ENCODE measurements around the gene S100PBP. TPM values are rescaled to one million over a fixed set of nuclear protein-coding genes. Genes with fewer than 3 reads are reported as not detected.

The S100PBP gene
- total RNA-seq, 1 donor, result 42.0 TPM

- Histone ChIP-seq H3K4me3 (ENCODE audit: insufficient read depth, low read length) (peak overlapping the region; percentile 92), H3K36me3 (ENCODE audit: insufficient read depth, low read length) (peaks cover 9% of the 10 kb centered on the region), H3K4me2 (ENCODE audit: insufficient read depth, low read length) (peak overlapping the region; percentile 92), H2AFZ (ENCODE audit: low read length) (peak overlapping the region; percentile 94), H3K27ac (ENCODE audit: low read depth, low read length) (peak overlapping the region; percentile 61), H3K9me3 (ENCODE audit: low read depth, low read length) (no peaks in the 10 kb centered on the region), H3K79me2 (ENCODE audit: insufficient read depth, low read length) (peaks cover 94% of the 10 kb centered on the region), H3K4me1 (ENCODE audit: insufficient read depth, low read length) (peaks cover 18% of the 10 kb centered on the region), H3K27me3 (ENCODE audit: insufficient read depth, low read length) (no peaks in the 10 kb centered on the region), H4K20me1 (ENCODE audit: insufficient read depth, low read length) (peaks cover 13% of the 10 kb centered on the region)
- TF ChIP-seq CTCF (IDR thresholded peaks at IDR 0.05; ENCODE audit: extremely low read depth, low read depth, low read length), result no peak
- DNase-seq (ENCODE audit: insufficient read length, low spot score, missing footprints), result peak; percentile 88
These were observed 648 bp downstream of the S100PBP start for GRCh38 chr1:32817815-32818786.

GRCh38 chr1:32818804-32819541, 1.5 kb downstream of the S100PBP start:
- H3K27me3 ChIP-seq (ENCODE audit: insufficient read depth, low read length), result no peaks in the 10 kb centered on the region
- H3K36me3 ChIP-seq (ENCODE audit: insufficient read depth, low read length), result peaks cover 9% of the 10 kb centered on the region
- peaks cover 17% of the 10 kb centered on the region for H3K4me1 ChIP-seq (ENCODE audit: insufficient read depth, low read length)
- H3K79me2 ChIP-seq (ENCODE audit: insufficient read depth, low read length), result peaks cover 90% of the 10 kb centered on the region
- H2AFZ ChIP-seq (ENCODE audit: low read length), result no peak overlapping the region
- no peaks in the 10 kb centered on the region for H3K9me3 ChIP-seq (ENCODE audit: low read depth, low read length)
- H3K27ac ChIP-seq (ENCODE audit: low read depth, low read length), result peak overlapping the region; percentile 61
- DNase-seq (ENCODE audit: insufficient read length, low spot score, missing footprints), result no peak
- peaks cover 10% of the 10 kb centered on the region for H4K20me1 ChIP-seq (ENCODE audit: insufficient read depth, low read length)
- TF ChIP-seq CTCF (IDR thresholded peaks at IDR 0.05; ENCODE audit: extremely low read depth, low read depth, low read length), result no peak
- peak overlapping the region; percentile 92 for H3K4me3 ChIP-seq (ENCODE audit: insufficient read depth, low read length)
- H3K4me2 ChIP-seq (ENCODE audit: insufficient read depth, low read length), result peak overlapping the region; percentile 92

- TF ChIP-seq CTCF (IDR thresholded peaks at IDR 0.05; ENCODE audit: extremely low read depth, low read depth, low read length), result no peak
- Histone ChIP-seq H3K4me1 (ENCODE audit: insufficient read depth, low read length) (no peaks in the 10 kb centered on the region), H3K9me3 (ENCODE audit: low read depth, low read length) (no peaks in the 10 kb centered on the region), H3K4me3 (ENCODE audit: insufficient read depth, low read length) (no peak overlapping the region), H3K79me2 (ENCODE audit: insufficient read depth, low read length) (peaks cover 37% of the 10 kb centered on the region), H3K27ac (ENCODE audit: low read depth, low read length) (no peak overlapping the region), H4K20me1 (ENCODE audit: insufficient read depth, low read length) (peaks cover 3% of the 10 kb centered on the region), H2AFZ (ENCODE audit: low read length) (no peak overlapping the region), H3K27me3 (ENCODE audit: insufficient read depth, low read length) (no peaks in the 10 kb centered on the region), H3K36me3 (ENCODE audit: insufficient read depth, low read length) (peaks cover 49% of the 10 kb centered on the region), H3K4me2 (ENCODE audit: insufficient read depth, low read length) (no peak overlapping the region)
- no peak for DNase-seq (ENCODE audit: insufficient read length, low spot score, missing footprints)
These were observed 7.7 kb downstream of the S100PBP start for GRCh38 chr1:32825181-32825580.

- Histone ChIP-seq H3K4me3 (ENCODE audit: insufficient read depth, low read length) (no peak overlapping the region), H3K27ac (ENCODE audit: low read depth, low read length) (no peak overlapping the region), H3K79me2 (ENCODE audit: insufficient read depth, low read length) (peaks cover 9% of the 10 kb centered on the region), H3K27me3 (ENCODE audit: insufficient read depth, low read length) (no peaks in the 10 kb centered on the region), H3K36me3 (ENCODE audit: insufficient read depth, low read length) (peaks cover 78% of the 10 kb centered on the region), H3K4me2 (ENCODE audit: insufficient read depth, low read length) (no peak overlapping the region), H3K4me1 (ENCODE audit: insufficient read depth, low read length) (no peaks in the 10 kb centered on the region), H3K9me3 (ENCODE audit: low read depth, low read length) (no peaks in the 10 kb centered on the region), H2AFZ (ENCODE audit: low read length) (no peak overlapping the region), H4K20me1 (ENCODE audit: insufficient read depth, low read length) (no peaks in the 10 kb centered on the region)
- DNase-seq (ENCODE audit: insufficient read length, low spot score, missing footprints), result peak; percentile 11
- peak; percentile 20 for TF ChIP-seq CTCF (IDR thresholded peaks at IDR 0.05; ENCODE audit: extremely low read depth, low read depth, low read length)
These were observed 10.9 kb downstream of the S100PBP start for GRCh38 chr1:32828341-32828740.

Measured in osteoblast (primary cell).